Frontal cortex (tissue), 4 donors: ENCODE results near the gene TMPRSS3. TPM values are rescaled to one million over a fixed set of nuclear protein-coding genes. Genes with fewer than 3 reads are reported as not detected.

Experiments
- DNase-seq, 2 donors: peaks; one replicate each; pipeline ENCODE4 v3.0.0; 2012; ENCODE audit warnings: low spot score in 2 of 2
- FAIRE-seq: peaks from 2 replicates; lab custom pipeline; 2012; peaks lifted over from hg19 to GRCh38; lab: Jason Lieb, UNC
- total RNA-seq: library from RNA; depleted of rRNA; stranded (reverse); fragments of >200 nt; gene quantifications from one replicate; pipeline ENCODE4 v1.2.3, GENCODE V29; 2014
- donor health status: control.
- donor health status: control.
- donor health status: control.

The TMPRSS3 gene
- not detected for total RNA-seq

DNA sequence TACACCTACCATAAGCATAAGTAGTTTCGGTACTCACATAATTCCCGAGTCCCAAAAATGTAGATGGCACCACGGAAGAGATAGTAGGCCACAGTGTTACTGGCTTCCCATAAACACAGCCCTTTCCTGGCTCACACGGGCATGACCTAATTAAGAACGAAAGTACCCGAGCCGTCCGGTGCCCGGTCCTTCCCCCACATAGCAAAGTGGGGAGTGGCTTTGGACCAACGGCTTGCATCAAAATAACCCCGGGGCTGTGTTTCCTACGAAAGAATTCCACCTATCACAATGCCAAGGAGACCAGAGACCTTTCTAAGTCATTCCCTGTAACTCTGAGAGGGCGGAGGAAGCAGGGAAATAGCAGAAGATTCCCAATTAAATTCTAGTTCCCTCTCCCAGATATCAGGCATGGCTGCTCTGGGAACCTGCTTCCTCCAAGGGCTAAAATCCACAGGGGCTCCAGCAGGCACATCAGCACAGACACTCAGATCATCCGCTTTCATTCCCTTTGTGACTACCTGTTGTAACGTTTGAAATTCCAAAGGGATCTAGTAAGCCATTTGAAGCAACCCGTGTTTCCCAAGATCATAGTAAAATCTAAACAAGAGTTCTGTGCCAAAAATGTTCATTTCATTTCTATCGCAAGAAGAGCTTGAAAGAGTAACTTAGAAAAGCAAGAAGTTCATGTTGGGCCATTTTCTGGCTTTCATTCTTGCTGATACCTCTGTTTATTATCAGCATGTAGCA is at the start of gene TMPRSS3:
TSS of gene TMPRSS3 (minus strand) at position 148 of the 747 bp plus-strand sequence. CDS start 635 bp downstream, outside the sequence.
- no peak for FAIRE-seq

DNA sequence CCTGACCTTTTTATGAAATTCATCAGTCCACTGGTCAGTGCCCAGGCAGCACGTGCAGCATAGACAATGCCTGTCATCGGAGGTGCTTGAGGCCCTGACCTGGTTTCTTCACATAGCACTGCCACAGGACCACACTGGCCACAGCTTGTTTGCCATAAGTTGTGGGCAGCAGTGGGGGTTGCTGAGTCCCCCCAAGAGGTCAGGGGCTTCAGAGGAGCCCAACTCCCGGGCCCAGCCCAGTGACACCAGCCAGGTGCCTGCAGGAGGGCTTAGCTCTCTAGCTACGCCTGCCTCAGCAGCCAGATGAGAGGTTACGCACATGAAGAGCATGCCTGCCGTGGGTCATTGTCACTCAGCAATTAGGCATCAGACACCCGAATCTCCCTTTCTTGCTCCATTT is 49.5 kb upstream of the TMPRSS3 start:
- FAIRE-seq: no peak
- no peak for DNase-seq

More for the DNA sequence above, at the start of gene TMPRSS3:
- DNase-seq: no peak

DNA sequence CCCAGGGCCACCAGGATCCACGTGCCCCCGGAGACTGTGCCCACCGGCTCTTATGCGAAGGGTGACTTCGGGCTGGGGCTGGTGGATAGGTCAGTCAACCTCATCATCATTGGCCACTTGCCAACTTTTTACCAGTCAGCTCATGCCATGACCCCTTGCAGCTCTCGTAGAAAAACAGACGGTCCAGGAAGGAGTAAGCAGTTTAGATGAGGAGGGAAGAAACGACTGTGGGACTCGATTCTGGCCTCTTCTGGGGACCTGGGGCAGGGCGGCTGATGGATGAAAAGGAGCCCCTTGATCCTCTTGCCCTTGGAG is 48.9 kb upstream of the TMPRSS3 start:
- DNase-seq (no peak), FAIRE-seq (no peak)

DNA sequence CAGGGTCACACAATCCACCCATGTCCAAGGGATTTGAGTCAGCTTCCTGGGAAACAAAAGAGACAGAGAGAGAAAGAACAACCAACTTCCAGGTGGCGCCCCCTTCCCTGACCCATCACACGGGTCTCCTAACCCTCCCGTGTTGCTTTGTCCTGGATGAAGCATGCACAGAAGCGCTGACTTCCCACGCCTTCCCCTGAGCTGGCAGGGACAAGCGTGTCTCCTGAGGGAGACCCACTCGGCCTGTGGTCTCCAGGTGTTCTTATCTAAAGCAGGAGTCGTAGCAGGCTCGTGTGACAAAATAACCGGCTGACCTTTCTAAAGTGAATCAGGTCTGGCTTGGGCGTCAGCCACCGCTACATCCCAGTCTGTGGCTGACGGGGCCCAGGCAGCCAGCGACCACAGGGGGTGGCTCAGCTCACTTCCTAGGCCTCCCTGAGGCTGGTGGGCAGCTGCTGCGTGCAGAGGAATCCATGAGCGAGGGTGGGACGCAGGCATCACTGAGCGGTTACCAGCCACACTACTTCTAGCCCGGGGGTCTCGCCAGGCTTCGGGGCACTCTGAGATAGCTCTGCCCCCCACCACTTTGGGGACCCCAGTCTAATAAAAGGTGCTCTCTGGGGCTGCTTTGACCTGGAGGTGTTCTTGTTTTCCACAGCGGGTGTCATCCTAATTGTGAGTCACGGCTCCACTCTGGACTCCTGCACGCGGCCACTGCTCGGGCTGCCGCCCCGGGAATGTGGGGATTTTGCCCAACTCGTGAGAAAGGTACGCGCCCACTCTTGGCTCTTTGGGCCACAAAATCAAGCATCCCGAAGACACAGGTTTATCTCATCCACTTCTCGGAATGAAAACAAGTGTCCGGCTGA is 48.3 kb upstream of the TMPRSS3 start:
- FAIRE-seq (no peak), DNase-seq (no peak)

DNA sequence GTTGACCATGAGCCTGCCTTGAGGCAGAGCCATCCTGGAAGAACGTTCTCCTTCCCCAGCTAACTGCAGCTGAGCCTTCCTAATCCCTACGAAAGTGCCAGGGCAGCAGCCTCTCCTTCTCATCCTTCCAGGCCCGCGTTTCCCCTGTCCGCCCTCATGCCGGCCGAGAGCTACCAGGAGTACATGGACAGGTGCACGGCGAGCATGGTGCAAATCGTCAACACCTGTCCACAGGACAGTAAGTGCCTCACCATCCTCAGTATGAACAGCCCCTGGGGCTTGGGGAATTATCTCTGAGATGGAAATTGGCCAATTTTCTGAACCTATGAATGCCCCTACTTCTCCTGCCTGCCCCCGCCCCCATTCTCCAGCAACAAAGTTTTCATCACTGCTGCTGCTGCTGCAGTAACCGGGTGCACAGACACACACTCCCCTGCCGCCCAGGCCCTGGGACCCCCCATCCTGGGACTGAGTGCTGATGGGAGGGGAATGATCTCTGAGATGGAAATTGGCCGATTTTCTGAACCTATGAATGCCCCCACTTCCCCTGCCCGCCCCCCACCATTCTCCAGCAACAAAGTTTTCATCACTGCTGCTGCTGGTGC is 47.4 kb upstream of the TMPRSS3 start:
- DNase-seq: no peak
- no peak for FAIRE-seq

DNA sequence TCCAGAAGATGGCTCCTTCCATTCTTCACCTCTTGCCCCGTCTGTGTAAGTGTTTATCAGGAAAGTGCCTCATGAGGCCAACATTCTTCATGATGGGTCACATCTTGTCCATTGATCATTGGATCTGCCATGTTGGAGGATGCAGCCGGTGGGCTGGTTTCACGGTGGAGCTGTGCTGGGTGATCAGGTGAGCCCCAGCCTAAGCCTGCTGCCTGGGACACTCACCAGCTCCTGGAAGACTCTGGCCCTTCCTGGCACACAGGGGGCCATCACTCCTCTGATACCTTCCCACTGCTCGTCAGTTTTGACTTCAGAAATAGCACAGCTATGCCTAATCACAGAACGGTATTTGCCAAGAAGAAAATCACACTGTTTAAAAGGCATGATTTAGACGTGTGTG is 46.1 kb upstream of the TMPRSS3 start:
- FAIRE-seq: no peak

DNA sequence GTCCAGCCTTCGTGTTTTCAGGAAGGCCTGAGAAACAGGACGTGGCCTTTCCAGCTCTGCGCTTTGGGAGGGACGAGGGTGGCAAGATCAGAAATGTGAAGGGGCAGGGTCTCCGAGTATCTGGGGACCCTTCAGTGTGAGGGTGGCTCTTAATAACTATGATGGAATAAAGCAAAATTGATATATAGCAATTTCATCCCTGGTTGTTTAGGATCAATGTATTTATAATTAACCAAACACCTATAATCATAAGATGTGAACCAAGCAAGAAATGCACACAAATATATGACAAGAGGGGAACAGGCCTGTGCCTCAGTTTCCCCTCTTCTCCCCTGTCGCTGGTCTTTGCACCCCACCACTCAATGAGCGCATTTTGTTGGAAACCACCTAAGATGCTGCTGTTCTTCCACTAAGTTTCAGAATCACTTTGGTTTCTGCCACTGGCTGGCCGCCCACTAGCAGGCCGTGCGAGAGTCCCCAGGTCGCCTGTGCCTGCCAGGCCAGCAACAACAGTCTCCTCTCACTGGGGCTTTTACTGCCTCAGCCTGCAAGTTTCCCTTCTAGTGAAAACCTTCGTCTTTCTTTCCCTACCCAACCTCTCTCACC is 44.4 kb upstream of the TMPRSS3 start:
- DNase-seq: no peak
- FAIRE-seq: no peak

More for the DNA sequence above, 46.1 kb upstream of the TMPRSS3 start:
- no peak for DNase-seq

DNA sequence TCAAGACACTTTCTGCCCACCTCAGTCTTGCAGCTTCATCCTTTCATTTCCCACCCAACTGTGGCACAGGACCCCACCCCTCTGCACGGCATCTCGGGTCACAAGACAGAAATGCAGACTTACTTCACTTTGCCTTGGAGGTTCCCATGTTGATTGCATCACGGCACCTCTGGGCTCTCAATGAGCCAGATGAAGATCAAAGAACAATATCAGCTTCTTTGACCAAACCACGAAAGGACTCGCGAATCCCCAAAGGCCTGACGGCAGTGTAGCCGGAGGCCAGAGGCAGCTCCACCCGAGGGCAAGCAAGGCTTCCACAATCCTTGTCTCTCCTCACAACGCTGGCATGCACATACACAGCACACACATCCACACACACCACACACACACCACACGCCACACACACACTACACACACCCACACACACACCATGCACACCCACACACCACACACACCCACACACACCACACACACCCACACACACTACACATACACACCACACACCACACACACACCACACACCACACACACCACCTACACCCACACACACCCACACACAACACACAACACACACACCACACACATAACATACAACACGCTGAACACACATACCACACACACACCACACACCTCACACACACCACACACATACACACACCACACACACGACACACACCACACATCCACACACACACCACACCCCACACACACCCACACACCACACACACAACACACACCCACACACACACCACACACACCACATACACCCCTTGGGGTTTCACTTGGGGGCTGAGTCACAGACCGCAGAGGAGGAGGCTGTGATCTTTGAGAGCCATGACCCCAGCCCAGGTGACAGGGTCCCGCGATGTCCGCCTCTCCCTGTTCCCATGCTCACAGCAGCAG is 43.7 kb upstream of the TMPRSS3 start:
- FAIRE-seq (no peak), DNase-seq (no peak)

DNA sequence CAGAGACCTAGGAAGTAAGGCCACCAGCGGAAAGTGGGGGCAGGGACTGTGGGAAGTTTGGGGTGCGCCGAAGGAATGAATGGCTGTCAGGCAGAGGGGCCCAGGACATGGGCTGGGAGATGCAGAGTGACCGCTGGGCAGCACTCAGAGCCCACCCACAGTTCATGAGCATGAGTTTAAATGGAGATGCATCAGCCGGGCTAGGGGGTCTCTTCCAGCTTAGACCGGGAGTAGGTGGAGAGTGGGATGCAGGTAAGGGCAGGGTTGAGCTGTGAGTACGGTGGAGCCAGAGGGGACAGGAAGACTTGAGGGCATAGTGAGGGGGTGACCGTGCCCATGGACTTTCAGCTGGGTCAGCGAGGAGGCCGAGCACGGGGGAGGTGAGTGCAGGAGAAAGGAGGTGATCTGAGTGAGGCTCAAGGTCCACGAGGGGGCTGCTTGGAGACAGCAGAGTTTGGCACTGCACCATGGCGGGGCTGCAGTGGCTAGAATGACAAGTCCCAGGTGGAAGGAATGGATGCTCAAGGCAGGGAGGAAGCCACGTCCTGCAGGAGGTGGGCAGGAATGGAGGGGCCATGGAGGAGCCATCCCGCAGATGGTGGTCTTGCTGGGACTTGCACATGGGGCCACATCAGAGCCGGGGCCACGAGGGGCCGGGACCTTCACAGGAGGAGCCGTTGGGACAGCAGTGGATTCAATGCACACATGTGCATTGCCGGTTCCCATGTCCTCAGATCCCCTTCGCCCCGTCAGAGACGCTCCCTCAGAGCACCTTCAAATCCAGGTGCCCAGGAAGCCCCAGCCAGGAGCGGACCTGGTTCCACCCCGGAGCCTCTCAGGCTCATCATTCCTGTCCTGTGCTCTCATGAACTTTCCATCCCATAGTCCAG is 42.7 kb upstream of the TMPRSS3 start:
- DNase-seq (no peak), FAIRE-seq (no peak)

DNA sequence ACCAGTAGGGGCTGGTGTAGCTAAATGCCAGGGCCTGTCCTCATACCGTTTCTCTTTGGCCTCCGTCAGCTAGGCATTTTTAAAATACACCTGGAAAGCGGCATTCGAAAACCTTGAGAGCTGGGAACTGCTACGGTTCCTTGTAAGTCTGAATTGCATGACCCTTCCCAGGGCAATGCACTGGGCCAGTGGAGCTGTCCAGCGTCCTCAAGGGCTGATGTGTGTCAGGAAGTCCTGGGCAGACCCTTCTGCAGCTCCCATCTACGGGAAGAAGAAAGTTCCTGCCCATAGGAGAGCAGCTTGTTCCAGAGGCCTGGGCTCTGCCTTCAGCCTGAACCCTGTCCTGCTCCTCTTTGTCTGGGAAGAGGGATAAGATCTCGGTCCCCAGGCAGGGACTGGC is 41.9 kb upstream of the TMPRSS3 start:
- no peak for FAIRE-seq
- DNase-seq: no peak

DNA sequence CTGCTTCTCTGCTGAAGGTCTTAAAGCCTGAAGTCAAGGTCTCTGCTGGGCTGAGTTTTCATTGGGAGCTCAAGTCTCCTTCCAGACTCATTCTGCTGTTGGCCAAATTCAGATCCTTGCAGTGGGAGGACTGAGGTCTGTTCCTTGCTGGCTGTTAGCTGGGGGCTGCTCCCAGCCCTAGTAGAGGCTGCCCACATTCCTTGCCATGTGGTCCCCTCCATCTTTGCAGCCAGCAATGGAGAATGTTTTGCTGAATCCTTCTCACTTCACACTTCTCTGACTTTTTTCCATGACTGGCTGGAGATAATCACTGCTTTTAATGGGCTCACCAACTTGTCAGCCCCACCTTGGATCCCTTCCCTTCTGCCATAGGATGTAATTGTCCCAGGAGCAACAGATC is 41.1 kb upstream of the TMPRSS3 start:
- FAIRE-seq (no peak), DNase-seq (no peak)

DNA sequence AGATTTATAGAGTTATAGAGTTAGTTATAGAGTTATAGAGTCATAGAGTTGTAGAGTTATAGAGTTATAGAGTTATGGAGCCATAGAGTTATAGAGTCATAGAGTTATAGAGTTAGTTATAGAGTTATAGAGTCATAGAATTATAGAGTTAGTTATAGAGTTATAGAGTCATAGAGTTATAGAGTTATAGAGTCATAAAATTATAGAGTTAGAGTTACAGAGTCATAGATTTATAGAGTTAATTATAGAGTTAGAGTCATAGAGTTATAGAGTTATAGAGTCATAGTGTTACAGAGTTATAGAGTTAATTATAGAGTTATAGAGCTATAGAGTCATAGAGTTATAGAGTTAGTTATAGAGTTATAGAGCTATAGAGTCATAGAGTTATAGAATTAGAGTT is 40.0 kb upstream of the TMPRSS3 start:
- FAIRE-seq (no peak), DNase-seq (no peak)

DNA sequence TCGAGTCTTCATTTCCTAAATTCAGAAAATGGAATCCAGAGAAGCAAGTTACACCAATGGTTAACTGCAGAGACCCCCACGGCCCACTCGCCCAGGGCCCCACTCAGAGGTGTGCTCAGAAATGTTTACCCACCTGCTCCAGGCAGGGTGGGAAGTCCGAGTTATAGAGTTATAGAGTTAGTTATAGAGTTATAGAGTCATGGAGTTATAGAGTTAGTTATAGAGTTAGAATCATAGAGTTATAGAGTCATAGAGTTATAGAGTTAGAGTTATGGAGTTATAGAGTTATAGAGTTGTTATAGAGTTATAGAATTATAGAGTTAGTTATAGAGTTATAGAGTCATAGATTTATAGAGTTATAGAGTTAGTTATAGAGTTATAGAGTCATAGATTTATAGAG is 39.5 kb upstream of the TMPRSS3 start:
- FAIRE-seq: no peak
- no peak for DNase-seq

DNA sequence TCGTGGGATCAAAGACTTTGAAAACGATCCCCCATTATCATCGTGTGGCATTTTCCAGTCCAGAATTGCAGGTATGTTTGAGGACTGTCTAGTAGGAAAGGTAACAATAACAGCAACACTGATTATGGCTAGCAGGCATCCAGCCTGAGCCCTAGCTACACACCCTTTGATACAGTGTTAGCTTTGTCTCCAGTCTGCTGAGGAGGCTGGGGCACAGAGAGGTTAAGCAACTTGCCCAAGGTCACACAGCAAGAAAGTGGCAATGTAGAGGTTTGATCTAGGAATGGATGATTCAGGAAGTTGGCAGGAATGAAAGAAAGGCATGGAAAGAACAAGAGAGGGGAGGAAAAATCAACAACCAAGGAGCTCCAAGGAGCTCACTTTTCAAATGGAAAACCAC is 39.0 kb upstream of the TMPRSS3 start:
- no peak for FAIRE-seq

DNA sequence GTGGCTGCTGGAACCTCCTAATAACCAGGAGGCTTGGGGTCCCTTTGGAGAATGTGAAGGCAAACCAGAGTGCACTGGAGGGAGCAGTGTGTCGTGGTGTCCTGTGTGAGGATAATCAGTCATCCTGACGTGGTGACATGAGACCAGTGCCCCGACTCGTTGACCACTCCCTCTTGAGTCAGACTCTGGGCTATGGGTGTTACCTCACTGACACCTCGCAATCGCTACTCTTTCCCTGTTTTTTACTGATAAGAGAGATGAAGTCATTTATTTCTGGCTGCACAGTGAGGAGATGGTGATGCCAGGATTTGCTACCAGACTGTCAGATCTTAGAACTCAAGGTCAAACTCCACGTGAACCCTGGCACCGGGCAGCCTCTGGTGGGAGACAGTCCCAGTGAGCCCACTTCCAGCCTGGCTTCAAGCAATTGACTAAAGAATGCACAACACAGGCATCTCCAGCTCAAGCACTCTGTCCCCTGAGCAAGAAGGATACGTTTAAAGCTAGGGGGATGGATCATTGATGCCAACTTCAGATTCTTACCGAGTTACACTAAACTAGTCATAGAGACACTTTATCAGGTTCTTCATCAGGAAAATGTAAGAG is 38.2 kb upstream of the TMPRSS3 start:
- no peak for FAIRE-seq

More for the DNA sequence above, 39.0 kb upstream of the TMPRSS3 start:
- DNase-seq: no peak

DNA sequence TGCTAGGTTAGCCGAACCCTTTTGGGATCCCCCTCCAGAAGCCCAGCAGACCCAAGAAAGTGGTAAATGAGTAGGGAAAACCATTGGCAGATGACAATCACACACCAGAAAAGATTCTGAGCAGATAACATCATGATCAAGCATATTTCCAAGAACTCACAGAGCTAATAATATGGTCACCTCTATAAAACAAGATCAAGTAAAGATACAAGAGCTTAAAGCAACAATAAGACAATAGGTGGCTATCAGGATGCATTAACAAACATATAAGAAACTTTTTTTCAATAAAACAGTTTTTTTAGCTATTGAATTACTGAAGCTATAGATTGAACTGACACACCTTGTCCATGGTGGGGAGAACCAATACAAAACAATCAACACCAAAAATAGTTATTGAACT is 36.8 kb upstream of the TMPRSS3 start:
- DNase-seq: no peak
- no peak for FAIRE-seq

More for the DNA sequence above, 38.2 kb upstream of the TMPRSS3 start:
- DNase-seq: no peak

DNA sequence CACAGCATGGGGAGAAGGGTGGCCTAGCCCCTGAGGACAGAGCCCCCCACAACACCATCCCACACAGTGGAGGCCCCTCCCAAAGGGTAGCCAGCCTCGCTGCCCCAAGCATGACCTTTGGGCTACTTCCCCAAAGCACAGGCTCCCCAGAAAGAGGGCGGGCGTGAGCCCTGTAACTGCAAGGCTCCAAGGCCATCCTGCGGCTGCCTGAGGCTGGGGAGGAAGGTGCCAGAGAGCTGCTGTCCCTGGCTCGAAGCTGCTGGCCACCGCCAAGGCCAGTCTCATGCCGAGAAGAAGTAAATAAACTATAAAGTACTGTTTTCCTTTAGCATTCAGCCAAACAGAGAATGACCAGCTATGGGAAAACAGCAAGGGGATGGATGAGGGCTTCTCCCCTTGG is 35.3 kb upstream of the TMPRSS3 start:
- DNase-seq: no peak
- no peak for FAIRE-seq

DNA sequence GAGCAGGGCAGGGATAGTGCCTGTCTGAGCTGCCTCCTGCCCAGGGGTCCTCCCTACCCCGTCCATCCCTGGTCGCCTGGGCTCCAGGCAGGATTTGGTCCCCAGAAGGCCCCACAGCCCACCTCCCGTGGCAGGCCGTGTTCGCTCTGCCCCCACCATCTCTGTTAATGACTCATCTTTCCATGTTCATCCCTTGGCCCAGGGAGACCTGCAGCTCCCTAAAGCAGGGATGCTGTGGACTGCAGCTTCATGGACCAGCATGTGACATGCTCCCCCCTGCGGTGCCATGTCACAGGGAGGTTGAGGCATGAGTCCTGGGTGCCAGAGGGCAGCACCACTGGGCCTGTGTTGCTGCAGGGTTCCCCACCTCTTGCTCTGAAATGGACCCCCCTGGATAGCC is 34.7 kb upstream of the TMPRSS3 start:
- no peak for FAIRE-seq
- DNase-seq: no peak
